IPS DF 6.9 (cell line): ENCODE measurements around the gene RASD1.
"Not testable (repeated sequence)": the region's sequence is repeated elsewhere in the genome, so short reads cannot be mapped to it uniquely, and the experiment has no call there.

Source experiments
- DNase-seq: peaks from one replicate; pipeline ENCODE4 v3.0.0-alpha.2; 2013; ENCODE audit warnings: low read depth, low spot score
- H3K27ac ChIP-seq: one replicate; pipeline ENCODE4 v1.5.1; 2013; ENCODE audit warnings: low read length, control low read depth
- H3K27me3 ChIP-seq: 2 replicates; pipeline ENCODE4 v1.6.1; 2013; ENCODE audit warnings: mild to moderate bottlenecking, low read length; ENCODE audit not compliant: control insufficient read depth, insufficient read depth
- H3K36me3 ChIP-seq: 2 replicates; pipeline ENCODE4 v1.6.1; 2013; ENCODE audit warnings: low read length; ENCODE audit not compliant: control insufficient read depth, insufficient read depth
- H3K4me1 ChIP-seq: 2 replicates; pipeline ENCODE4 v1.6.1; 2013; ENCODE audit warnings: low read length; ENCODE audit not compliant: control insufficient read depth, insufficient read depth
- H3K4me3 ChIP-seq: 2 replicates; pipeline ENCODE4 v1.5.1; 2013; ENCODE audit warnings: mild to moderate bottlenecking, low read length
- H3K9me3 ChIP-seq: 2 replicates; pipeline ENCODE4 v1.6.1; 2013; ENCODE audit warnings: low read length, inconsistent platforms; ENCODE audit not compliant: control insufficient read depth, insufficient read depth
- WGBS: extraction: QIAGEN DNeasy Blood & Tissue Kit; methylation state at CpG from one replicate; pipeline ENCODE4 v1.1.7; 2013; ENCODE audit warnings: mixed read lengths, missing lambda C conversion rate; ENCODE audit not compliant: insufficient read length, insufficient coverage; 5-methylcytosine and 5-hydroxymethylcytosine counted together

Gene RASD1

GRCh38 chr17:17469358-17469757 lies 26.8 kb downstream of the RASD1 start:
- H3K9me3 ChIP-seq: no peaks in the 10 kb centered on the region
- no peaks in the 10 kb centered on the region for H3K4me1 ChIP-seq
- no peak overlapping the region for H3K27ac ChIP-seq
- no peaks in the 10 kb centered on the region for H3K36me3 ChIP-seq
- no peak for DNase-seq
- no peak overlapping the region for H3K4me3 ChIP-seq
- H3K27me3 ChIP-seq: no peaks in the 10 kb centered on the region
- WGBS: no CpG with 5 or more reads among the region's 4 CpGs

GRCh38 chr17:17468217-17469010 lies 27.8 kb downstream of the RASD1 start:
- no peak overlapping the region for H3K4me3 ChIP-seq
- no peaks in the 10 kb centered on the region for H3K4me1 ChIP-seq
- no peak for DNase-seq
- H3K9me3 ChIP-seq: no peaks in the 10 kb centered on the region
- no peaks in the 10 kb centered on the region for H3K27me3 ChIP-seq
- no peak overlapping the region for H3K27ac ChIP-seq
- no peaks in the 10 kb centered on the region for H3K36me3 ChIP-seq
- WGBS: no CpG with 5 or more reads among the region's 5 CpGs

- no CpG with 5 or more reads among the region's 5 CpGs for WGBS
- H3K9me3 ChIP-seq: no peaks in the 10 kb centered on the region
- no peak for DNase-seq
- H3K36me3 ChIP-seq: no peaks in the 10 kb centered on the region
- no peaks in the 10 kb centered on the region for H3K27me3 ChIP-seq
- H3K4me3 ChIP-seq: no peak overlapping the region
- H3K27ac ChIP-seq: no peak overlapping the region
- no peaks in the 10 kb centered on the region for H3K4me1 ChIP-seq
These were observed 28.5 kb downstream of the RASD1 start for GRCh38 chr17:17467720-17468119.

- no peaks in the 10 kb centered on the region for H3K9me3 ChIP-seq
- no peak overlapping the region for H3K27ac ChIP-seq
- no CpG with 5 or more reads among the region's 5 CpGs for WGBS
- DNase-seq: no peak
- no peaks in the 10 kb centered on the region for H3K4me1 ChIP-seq
- no peaks in the 10 kb centered on the region for H3K36me3 ChIP-seq
- no peaks in the 10 kb centered on the region for H3K27me3 ChIP-seq
- no peak overlapping the region for H3K4me3 ChIP-seq
These were observed 29.2 kb downstream of the RASD1 start for GRCh38 chr17:17467016-17467415.

GRCh38 chr17:17466511-17466910 lies 29.7 kb downstream of the RASD1 start:
- Histone ChIP-seq H3K36me3 (no peaks in the 10 kb centered on the region), H3K4me1 (no peaks in the 10 kb centered on the region), H3K4me3 (no peak overlapping the region), H3K27ac (no peak overlapping the region), H3K9me3 (no peaks in the 10 kb centered on the region), H3K27me3 (no peaks in the 10 kb centered on the region)
- no CpG with 5 or more reads among the region's 5 CpGs for WGBS
- no peak for DNase-seq

- not testable (repeated sequence) for DNase-seq, H3K27ac ChIP-seq, H3K27me3 ChIP-seq, H3K36me3 ChIP-seq, H3K9me3 ChIP-seq, H3K4me3 ChIP-seq, H3K4me1 ChIP-seq
- no CpG with 5 or more reads among the region's 1 CpG for WGBS
These were observed 30.3 kb downstream of the RASD1 start for GRCh38 chr17:17465878-17466277.

GRCh38 chr17:17463821-17464220 lies 32.4 kb downstream of the RASD1 start:
- Histone ChIP-seq H3K4me3 (no peak overlapping the region), H3K9me3 (no peaks in the 10 kb centered on the region), H3K27me3 (no peaks in the 10 kb centered on the region), H3K27ac (no peak overlapping the region), H3K36me3 (no peaks in the 10 kb centered on the region), H3K4me1 (no peaks in the 10 kb centered on the region)
- no CpG with 5 or more reads among the region's 6 CpGs for WGBS
- no peak for DNase-seq

- no peak overlapping the region for H3K27ac ChIP-seq
- no peak overlapping the region for H3K4me3 ChIP-seq
- DNase-seq: no peak
- no peaks in the 10 kb centered on the region for H3K36me3 ChIP-seq
- H3K27me3 ChIP-seq: no peaks in the 10 kb centered on the region
- H3K9me3 ChIP-seq: no peaks in the 10 kb centered on the region
- WGBS: no CpG with 5 or more reads among the region's 15 CpGs
- H3K4me1 ChIP-seq: no peaks in the 10 kb centered on the region
These were observed 34.0 kb downstream of the RASD1 start for GRCh38 chr17:17462048-17462824.

- Histone ChIP-seq H3K27me3 (no peaks in the 10 kb centered on the region), H3K4me1 (no peaks in the 10 kb centered on the region), H3K36me3 (no peaks in the 10 kb centered on the region), H3K4me3 (no peak overlapping the region), H3K27ac (no peak overlapping the region), H3K9me3 (no peaks in the 10 kb centered on the region)
- 87% methylated on average over 2 of the region's 4 CpGs for WGBS
- no peak for DNase-seq
These were observed 36.2 kb downstream of the RASD1 start for GRCh38 chr17:17460038-17460437.

- H3K4me3 ChIP-seq: no peak overlapping the region
- no peak overlapping the region for H3K27ac ChIP-seq
- no peaks in the 10 kb centered on the region for H3K9me3 ChIP-seq
- H3K27me3 ChIP-seq: no peaks in the 10 kb centered on the region
- DNase-seq: no peak
- no peaks in the 10 kb centered on the region for H3K4me1 ChIP-seq
- no CpG with 5 or more reads among the region's 2 CpGs for WGBS
- no peaks in the 10 kb centered on the region for H3K36me3 ChIP-seq
These were observed 38.5 kb downstream of the RASD1 start for GRCh38 chr17:17457680-17458079.
